Upper lobe of left lung (tissue), 6 donors: ENCODE measurements around the gene BATF2. TPM values are rescaled to one million over a fixed set of nuclear protein-coding genes. Genes with fewer than 3 reads are reported as not detected.
A peak's percentile ranks its signal among the peaks of the same experiment; 100 is the strongest.
"Not testable (repeated sequence)": the region's sequence is repeated elsewhere in the genome, so short reads cannot be mapped to it uniquely, and the experiment has no call there.

Source experiments
- ATAC-seq, 2 donors: fragments of 200-7000 bp; cut with Tn5 transposase; one replicate each; pipeline ENCODE4 v1.9.1; 2022; ENCODE audit warnings: mild to moderate bottlenecking in 2 of 2, moderate library complexity in 2 of 2; ENCODE audit not compliant: low FRiP score in 2 of 2
- DNase-seq, 2 donors: peaks; one replicate each; pipeline ENCODE4 v3.0.0-alpha.2; 2019 to 2020
- H3K27ac ChIP-seq, 4 donors: fragments of 200-600 bp; sonication (generic); one replicate each; pipeline ENCODE4 v1.5.1; 2016 to 2019
- H3K27me3 ChIP-seq, 4 donors: fragments of 200-600 bp; sonication (generic); one replicate each; pipeline ENCODE4 v1.5.1; 2017 to 2019
- H3K36me3 ChIP-seq, 4 donors: fragments of 200-600 bp; sonication (generic); one replicate each; pipeline ENCODE4 v1.5.1; 2016 to 2019
- H3K4me1 ChIP-seq, 4 donors: fragments of 200-600 bp; sonication (generic); one replicate each; pipeline ENCODE4 v1.5.1; 2018 to 2019
- H3K4me3 ChIP-seq, 4 donors: fragments of 200-600 bp; sonication (generic); one replicate each; pipeline ENCODE4 v1.5.1; 2017 to 2019; ENCODE audit warnings: mild to moderate bottlenecking in 2 of 4, moderate library complexity in 1 of 4
- H3K9me3 ChIP-seq, 4 donors: fragments of 200-600 bp; sonication (generic); one replicate each; pipeline ENCODE4 v1.5.1; 2018 to 2019
- CTCF ChIP-seq, 6 experiments: fragments of 450-650 bp in 4 of 6; fragments of 200-600 bp in 2 of 6; sonication (generic) in 2 of 6; IDR thresholded peaks; one replicate each; pipeline ENCODE4 v1.5.1; 2016 to 2019; ENCODE audit warnings: antibody characterized with exemption in 6 of 6
- EP300 ChIP-seq, 4 donors: sonication (generic); formaldehyde crosslinking; IDR thresholded peaks; one replicate each; pipeline ENCODE4 v1.5.1; 2017; ENCODE audit warnings: antibody characterized with exemption in 4 of 4, control low read depth in 2 of 4
- POLR2A ChIP-seq, 4 donors: fragments of 450-650 bp; IDR thresholded peaks; one replicate each; pipeline ENCODE4 v1.5.1; 2016 to 2017; ENCODE audit warnings: antibody characterized with exemption in 4 of 4, mild to moderate bottlenecking in 2 of 4
- POLR2AphosphoS5 ChIP-seq, 2 donors: sonication (generic); formaldehyde crosslinking; IDR thresholded peaks; one replicate each; pipeline ENCODE4 v1.5.1; 2017; ENCODE audit warnings: antibody characterized with exemption in 2 of 2
- WGBS, 2 donors: methylation state at CpG; one replicate each; pipeline ENCODE4 v1.1.5; 2017 to 2018; 5-methylcytosine and 5-hydroxymethylcytosine counted together
- total RNA-seq, 6 donors: library from RNA; depleted of rRNA in 4 of 6; stranded (reverse); fragments of >200 nt in 4 of 6; gene quantifications; one replicate each; pipeline versions ENCODE4 v1.1.0 to v1.2.1, GENCODE V29; 2016 to 2021
- donor health status: DM: no; HTN: no; CAD: no; lungs with moderate emphysema.
- donor health status: DM: no; HTN: yes; CAD: no; lungs with severe emphysema.

The BATF2 gene
- total RNA-seq, 6 donors from 2014 or later: 1.7 to 36.7 (median 6.0) TPM

GRCh38 chr11:65035579-65035978, 38.8 kb upstream of the BATF2 start:
- WGBS, 2 donors: 83 to 86% methylated on average over 9 to 11 of the region's 11 CpGs
- Histone ChIP-seq H3K36me3 (peaks cover 10 to 77% (median 53%) of the 10 kb centered on the region in 4 donors), H3K9me3 (no peaks in the 10 kb centered on the region), H3K4me1 (peaks cover 0 to 14% (median 5%) of the 10 kb centered on the region in 4 donors), H3K27ac (no peak overlapping the region), H3K27me3 (no peaks in the 10 kb centered on the region), H3K4me3 (no peak overlapping the region)
- TF ChIP-seq EP300 (IDR thresholded peaks at IDR 0.05) (no peak), POLR2A (IDR thresholded peaks at IDR 0.05) (no peak), CTCF (IDR thresholded peaks at IDR 0.05) (no peak), POLR2AphosphoS5 (IDR thresholded peaks at IDR 0.05) (no peak)
- DNase-seq (no peak), ATAC-seq (no peak)

GRCh38 chr11:65034423-65034822, 37.7 kb upstream of the BATF2 start:
- WGBS, 2 donors: 96% methylated on average over 2 of the region's 2 CpGs; no CpG with 5 or more reads in 1 of the 2 donors
- Histone ChIP-seq H3K36me3 (peaks cover 10 to 73% (median 53%) of the 10 kb centered on the region in 4 donors), H3K4me1 (peaks cover 0 to 7% (median 0%) of the 10 kb centered on the region in 4 donors), H3K27ac (no peak overlapping the region), H3K27me3 (no peaks in the 10 kb centered on the region), H3K9me3 (no peaks in the 10 kb centered on the region), H3K4me3 (no peak overlapping the region)
- TF ChIP-seq CTCF (IDR thresholded peaks at IDR 0.05) (no peak), POLR2A (IDR thresholded peaks at IDR 0.05) (no peak), EP300 (IDR thresholded peaks at IDR 0.05) (no peak)
- DNase-seq (no peak), ATAC-seq (no peak)

- Histone ChIP-seq H3K36me3 (peaks cover 10 to 57% (median 41%) of the 10 kb centered on the region in 4 donors), H3K4me3 (no peak overlapping the region), H3K4me1 (peaks cover 11 to 22% (median 14%) of the 10 kb centered on the region in 4 donors), H3K9me3 (no peaks in the 10 kb centered on the region), H3K27me3 (no peaks in the 10 kb centered on the region), H3K27ac (no peak overlapping the region)
- ATAC-seq (no peak), DNase-seq (no peak)
- no peak for TF ChIP-seq POLR2A (IDR thresholded peaks at IDR 0.05)
- WGBS, 2 donors: 88% methylated on average over 8 to 13 of the region's 13 CpGs
Observed at GRCh38 chr11:65032216-65032615, 35.4 kb upstream of the BATF2 start.

GRCh38 chr11:65027213-65028067, 30.7 kb upstream of the BATF2 start, which contains the start of gene SNX15:
Gene SNX15 (plus strand): TSS chr11:65027439. CDS start chr11:65027538, 99 bp downstream.
- Histone ChIP-seq H3K27ac (peak within 1 kb of the TSS; percentile 82 to 95 (median 89)), H3K27me3 (no peaks in the 10 kb centered on the region), H3K4me3 (peak within 1 kb of the TSS; percentile 22 to 66 (median 57)), H3K4me1 (peaks cover 16 to 21% (median 17%) of the 10 kb centered on the region in 4 donors), H3K36me3 (peaks cover 0 to 9% (median 6%) of the 10 kb centered on the region in 4 donors), H3K9me3 (no peaks in the 10 kb centered on the region)
- DNase-seq (peak; percentile 94 to 97), ATAC-seq (peak; percentile 97 to 99)
- 1 to 2% methylated on average over 22 to 33 of the region's 51 CpGs for WGBS, 2 donors
- TF ChIP-seq EP300 (IDR thresholded peaks at IDR 0.05) (peak in 1 of 4 donors; percentile 42), POLR2A (IDR thresholded peaks at IDR 0.05) (peak in 2 of 4 donors; percentile 74 to 88), POLR2AphosphoS5 (IDR thresholded peaks at IDR 0.05) (peak; percentile 57 to 83), CTCF (IDR thresholded peaks at IDR 0.05) (peak; percentile 56 to 77 (median 68))

- H3K27ac ChIP-seq: peak overlapping the region; percentile 82 to 95 (median 89)
- DNase-seq: no peak
- 55 to 66% methylated on average over 10 of the region's 10 CpGs for WGBS, 2 donors
- H3K9me3 ChIP-seq: no peaks in the 10 kb centered on the region
- H3K4me3 ChIP-seq: peak overlapping the region in 3 of 4 donors; percentile 51 to 66 (median 63)
- H3K27me3 ChIP-seq: no peaks in the 10 kb centered on the region
- peak in 1 of 2 donors; percentile 2 for ATAC-seq
- TF ChIP-seq CTCF (IDR thresholded peaks at IDR 0.05): no peak
- TF ChIP-seq POLR2A (IDR thresholded peaks at IDR 0.05): no peak
- TF ChIP-seq POLR2AphosphoS5 (IDR thresholded peaks at IDR 0.05): no peak
- no peak for TF ChIP-seq EP300 (IDR thresholded peaks at IDR 0.05)
- H3K4me1 ChIP-seq: peaks cover 16 to 21% (median 17%) of the 10 kb centered on the region in 4 donors
- peaks cover 0 to 9% (median 4%) of the 10 kb centered on the region in 4 donors for H3K36me3 ChIP-seq
Observed at GRCh38 chr11:65026810-65027209, 30.0 kb upstream of the BATF2 start.

GRCh38 chr11:65023502-65023901, 26.7 kb upstream of the BATF2 start:
- WGBS, 2 donors: 80 to 89% methylated on average over 8 of the region's 8 CpGs
- DNase-seq: not testable (repeated sequence)

More at GRCh38 chr11:65023502-65023901, 26.7 kb upstream of the BATF2 start:
- H3K27me3 ChIP-seq, H3K9me3 ChIP-seq, H3K4me3 ChIP-seq, ATAC-seq, H3K27ac ChIP-seq: not testable (repeated sequence)
- H3K36me3 ChIP-seq: peaks cover 0 to 32% (median 23%) of the 10 kb centered on the region in 4 donors
- H3K4me1 ChIP-seq: peaks cover 8 to 14% (median 12%) of the 10 kb centered on the region in 4 donors
